ENCODE measurements around the gene CSN1S1.
"Not testable (repeated sequence)": the region's sequence is repeated elsewhere in the genome, so short reads cannot be mapped to it uniquely, and the experiment has no call there.

Gene CSN1S1

DNA sequence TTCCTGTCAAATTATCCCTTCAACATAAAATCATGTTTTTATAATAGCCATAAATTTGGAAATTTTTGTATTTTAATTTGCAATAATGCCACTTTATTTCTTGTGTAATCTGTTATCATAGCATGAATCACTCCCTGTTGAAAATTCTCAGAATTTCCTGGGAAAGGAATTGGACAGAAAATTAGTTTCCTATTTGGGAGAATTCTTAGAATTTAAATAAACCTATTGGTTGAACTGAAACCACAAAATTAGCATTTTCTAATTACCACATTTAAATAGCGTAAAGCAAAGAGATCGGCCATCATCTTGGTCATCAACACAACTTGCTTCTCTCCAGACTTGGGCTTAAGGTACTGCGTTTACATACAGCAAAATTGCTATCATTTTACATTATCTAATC, at the start of gene CSN1S1:
Gene CSN1S1, plus strand, starts transcription at position 301 of the 400 bp plus-strand sequence. CDS start 1,488 bp downstream, outside the sequence.
- DNase-seq (ENCODE audit: low spot score): no peak

- peak; percentile 5 for DNase-seq (ENCODE audit: low spot score)
These were observed 49.6 kb upstream of the CSN1S1 start for GRCh38 chr4:69881173-69881773.

DNA sequence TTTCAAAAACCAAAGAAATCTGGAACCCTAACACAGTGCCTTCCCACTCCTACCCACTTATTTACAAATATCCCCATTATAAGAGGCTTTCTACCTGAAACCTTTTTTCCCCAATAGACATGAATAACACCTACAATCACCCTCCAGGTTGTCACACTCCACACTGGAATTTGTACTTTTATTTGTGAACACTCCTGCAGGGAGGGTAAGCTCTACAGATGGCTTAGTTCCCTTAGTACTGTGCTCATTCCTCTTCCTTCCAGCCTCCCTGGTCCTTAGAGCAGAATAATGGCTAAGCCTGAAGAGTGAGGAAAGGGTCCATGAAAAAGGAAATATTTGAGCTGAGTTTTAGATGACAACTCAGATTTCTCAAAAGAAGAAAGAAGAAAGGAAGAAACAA, 48.7 kb upstream of the CSN1S1 start:
- DNase-seq (ENCODE audit: low spot score): no peak

DNA sequence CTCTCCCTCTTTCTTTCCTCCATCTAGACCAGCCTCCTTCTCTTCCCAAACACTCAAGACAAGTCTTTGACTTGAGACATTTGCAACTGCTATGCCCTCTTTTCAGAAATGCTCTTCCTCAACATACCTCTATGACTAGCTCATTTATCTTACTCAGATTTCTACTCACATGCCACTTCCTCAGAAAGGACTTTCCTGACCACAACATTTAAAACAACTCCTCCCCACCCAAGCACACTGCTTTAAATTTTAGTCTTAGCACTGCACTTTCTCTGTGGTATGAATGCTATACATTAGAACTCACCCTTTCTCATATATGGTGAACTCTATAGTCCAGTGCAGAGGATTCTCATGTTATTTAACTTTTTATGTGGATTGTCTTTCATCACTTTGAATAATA, 42.5 kb upstream of the CSN1S1 start:
- DNase-seq (ENCODE audit: low spot score): no peak

GRCh38 chr4:69894186-69894585, 36.7 kb upstream of the CSN1S1 start:
- DNase-seq (ENCODE audit: low spot score): no peak

- DNase-seq (ENCODE audit: low spot score): no peak
These were observed 36.1 kb upstream of the CSN1S1 start for GRCh38 chr4:69894721-69895120.

DNA sequence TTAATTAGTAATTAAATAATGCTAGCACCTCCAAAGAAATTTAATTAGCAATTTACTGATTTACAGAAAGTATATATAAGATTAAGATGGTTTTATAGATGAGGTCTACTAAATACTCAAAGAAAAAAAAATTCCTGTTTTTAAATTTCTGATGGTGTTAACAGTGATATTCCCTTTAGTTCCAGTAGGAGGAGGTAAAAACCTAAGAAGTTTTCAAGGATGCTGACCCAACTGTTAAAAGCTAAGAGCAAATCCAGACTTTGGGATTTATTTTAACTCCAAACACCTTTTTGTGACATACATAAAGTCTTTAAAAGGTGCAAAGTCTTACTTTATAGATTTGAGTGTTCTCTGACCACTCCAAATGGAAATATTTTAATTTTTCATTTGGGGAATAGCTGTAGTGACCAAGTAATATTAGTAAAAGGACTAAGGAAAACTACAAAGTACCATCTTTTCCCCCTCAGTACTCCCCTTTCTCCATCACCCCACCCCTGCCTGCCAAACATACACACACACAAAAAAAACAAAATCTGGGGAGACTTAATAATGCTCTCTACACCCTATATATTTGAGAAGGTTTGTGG, 34.2 kb upstream of the CSN1S1 start:
- no peak for DNase-seq (ENCODE audit: low spot score)

GRCh38 chr4:69907151-69907550, 23.7 kb upstream of the CSN1S1 start:
- DNase-seq (ENCODE audit: low spot score): no peak

DNA sequence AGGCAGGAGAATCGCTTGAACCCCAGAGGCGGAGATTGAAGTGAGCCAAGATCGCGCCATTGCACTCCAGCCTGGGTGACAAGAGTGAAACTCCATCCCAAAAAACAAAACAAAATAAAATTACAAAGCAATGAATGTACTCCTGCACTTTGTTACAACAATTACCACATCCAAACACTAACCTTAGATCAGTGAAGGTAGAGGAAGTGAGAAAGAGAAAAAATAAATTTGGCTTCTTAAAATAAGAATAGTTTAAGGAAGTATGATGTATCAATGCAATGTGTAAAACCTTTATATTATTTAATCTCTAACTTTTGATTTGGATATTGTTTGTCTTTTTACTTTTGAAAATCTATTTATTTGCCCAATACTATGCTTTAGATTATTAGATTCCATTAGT, 21.7 kb upstream of the CSN1S1 start:
- no peak for DNase-seq (ENCODE audit: low spot score)

GRCh38 chr4:69910016-69910782, 20.7 kb upstream of the CSN1S1 start:
- DNase-seq (ENCODE audit: low spot score): no peak

DNA sequence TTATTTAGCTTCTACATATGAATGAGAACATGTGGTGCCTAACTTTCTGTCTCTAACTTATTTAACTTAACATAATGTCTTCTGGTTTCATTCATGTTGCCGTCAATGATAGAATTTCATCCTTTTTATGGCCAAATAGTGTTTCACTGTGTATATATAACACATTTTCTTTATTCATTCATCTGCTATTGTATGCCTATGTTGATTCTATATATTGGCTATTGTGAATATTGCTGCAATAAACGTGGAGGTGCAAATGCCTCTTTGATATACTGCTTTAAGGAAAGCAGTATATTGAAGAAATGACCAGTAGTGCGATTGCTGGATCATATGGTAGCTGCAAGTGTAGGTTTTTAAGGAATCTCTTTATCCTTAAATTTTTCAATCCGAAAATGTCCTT, 10.0 kb upstream of the CSN1S1 start:
- no peak for DNase-seq (ENCODE audit: low spot score)

- DNase-seq (ENCODE audit: low spot score): not testable (repeated sequence)
These were observed 7.0 kb upstream of the CSN1S1 start for GRCh38 chr4:69923782-69924410.

- no peak for DNase-seq (ENCODE audit: low spot score)
These were observed 3.3 kb downstream of the CSN1S1 start for GRCh38 chr4:69934150-69934549.

DNA sequence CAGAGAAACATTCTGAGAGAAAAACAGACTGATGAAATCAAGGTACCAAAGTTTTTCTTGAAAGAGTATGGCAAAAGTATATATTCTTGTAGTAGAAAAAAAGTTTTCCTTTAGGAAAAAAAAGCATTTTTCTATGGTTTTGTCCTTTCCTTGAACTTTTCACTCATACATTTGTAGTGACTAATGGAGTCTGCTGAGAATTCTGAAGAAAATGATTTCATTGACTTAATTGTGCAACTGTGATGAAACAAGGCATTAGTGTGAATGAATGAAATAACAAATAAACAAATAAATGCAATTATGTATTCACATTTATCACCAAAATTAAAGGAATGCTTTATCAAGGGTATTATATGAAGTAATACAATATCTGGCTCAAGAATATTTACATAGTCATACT, 5.7 kb downstream of the CSN1S1 start:
- DNase-seq (ENCODE audit: low spot score): no peak

GRCh38 chr4:69951602-69952001, 20.7 kb downstream of the CSN1S1 start:
- no peak for DNase-seq (ENCODE audit: low spot score)

DNA sequence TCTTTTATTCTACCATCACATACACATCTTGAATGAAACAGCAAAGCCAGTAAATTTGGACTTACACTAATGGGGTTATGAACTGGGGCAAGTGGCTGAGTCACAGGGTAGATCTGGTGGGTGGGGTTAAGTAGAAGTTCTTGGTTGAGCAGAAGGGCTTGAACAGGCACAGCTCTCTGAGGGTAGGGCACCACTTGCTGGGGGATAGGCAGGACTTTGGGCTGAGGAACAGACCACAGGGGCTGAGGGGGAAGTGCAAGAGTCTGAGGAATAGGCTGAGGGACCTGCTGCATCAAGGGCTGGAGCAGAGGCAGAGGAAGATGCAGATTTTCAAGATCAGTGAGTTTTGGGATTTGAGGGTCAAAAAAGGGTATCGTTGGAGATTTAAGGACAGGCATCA, 26.3 kb downstream of the CSN1S1 start:
- no peak for DNase-seq (ENCODE audit: low spot score)

DNA sequence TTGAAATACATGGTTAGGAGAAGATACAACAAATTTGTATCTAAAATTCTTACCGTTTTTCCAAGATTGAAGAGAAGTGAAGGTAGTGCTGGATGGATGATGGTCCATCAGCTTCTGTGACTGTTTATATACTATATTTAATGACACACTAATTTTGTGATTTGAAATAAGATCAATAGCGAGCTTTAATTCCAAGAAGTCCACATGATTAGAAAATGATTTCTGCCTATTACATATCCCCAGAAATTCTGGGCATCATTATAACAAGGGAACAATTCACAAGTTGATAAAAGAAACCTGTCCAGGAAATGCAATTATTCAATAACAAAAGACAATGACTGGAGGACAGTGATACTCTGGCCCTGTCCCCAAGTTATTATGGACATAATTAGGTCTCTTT, 34.8 kb downstream of the CSN1S1 start, which contains the start of gene CSN2:
Gene CSN2, minus strand, starts transcription at position 101 of the 400 bp plus-strand sequence. CDS start 4,733 bp downstream, outside the sequence.
- no peak for DNase-seq (ENCODE audit: low spot score)

DNA sequence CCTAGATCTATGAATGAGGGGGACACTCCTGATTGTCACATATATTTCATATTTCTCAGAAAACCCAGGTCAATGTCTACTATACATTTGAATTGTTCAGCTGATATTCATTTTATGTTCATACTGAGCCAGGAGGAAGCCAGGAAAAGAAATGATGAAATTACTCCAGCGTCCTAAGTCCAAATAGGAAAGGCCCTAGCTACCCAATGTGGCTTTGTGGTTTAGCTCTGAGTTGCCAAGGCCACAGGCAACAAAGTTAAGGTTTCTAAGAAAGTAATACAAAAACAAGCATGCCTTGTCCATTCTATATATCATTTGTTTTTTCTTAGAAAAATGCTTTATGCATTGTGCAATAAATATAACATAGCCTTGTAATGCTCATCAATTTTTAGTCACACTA, 39.2 kb downstream of the CSN1S1 start:
- DNase-seq (ENCODE audit: low spot score): no peak

DNA sequence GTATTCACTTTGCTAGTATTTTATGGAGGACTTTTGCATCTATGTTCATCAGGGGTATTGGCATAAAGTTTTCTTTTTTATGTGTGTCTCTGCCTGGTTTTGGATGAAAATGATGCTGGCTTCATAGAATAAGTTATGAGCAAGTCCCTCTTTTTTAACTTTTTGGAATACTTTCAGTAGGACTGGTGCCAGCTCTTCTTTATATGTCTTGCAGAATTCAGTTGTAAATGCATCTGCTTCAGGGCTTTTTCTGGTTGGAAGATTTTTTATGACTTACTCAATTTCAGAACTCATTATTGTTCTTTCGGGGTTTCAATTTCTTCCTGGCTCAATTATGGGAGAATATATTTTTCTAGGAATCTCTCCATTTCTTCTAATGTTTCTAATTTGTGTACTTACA, 43.8 kb downstream of the CSN1S1 start:
- DNase-seq (ENCODE audit: low spot score): no peak

DNA sequence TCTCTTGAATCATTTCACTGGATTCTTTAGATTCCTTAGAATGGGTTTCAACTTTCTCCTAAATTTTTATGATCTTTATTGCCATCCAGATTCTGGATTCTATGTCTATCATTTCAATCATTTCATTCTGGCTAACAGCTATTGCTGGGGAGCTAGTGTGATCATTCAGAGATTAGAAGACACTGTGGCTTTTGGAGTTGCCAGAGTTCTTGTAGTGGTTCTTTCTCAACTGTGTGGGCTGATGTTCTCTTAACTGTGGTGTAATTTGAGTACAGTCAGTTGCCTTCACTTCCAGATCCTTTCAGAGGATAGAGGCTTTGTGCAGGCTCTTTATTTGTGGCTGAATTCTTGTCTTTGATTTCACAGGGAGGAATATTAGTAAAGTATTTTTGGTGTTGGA, 46.7 kb downstream of the CSN1S1 start:
- no peak for DNase-seq (ENCODE audit: low spot score)

DNA sequence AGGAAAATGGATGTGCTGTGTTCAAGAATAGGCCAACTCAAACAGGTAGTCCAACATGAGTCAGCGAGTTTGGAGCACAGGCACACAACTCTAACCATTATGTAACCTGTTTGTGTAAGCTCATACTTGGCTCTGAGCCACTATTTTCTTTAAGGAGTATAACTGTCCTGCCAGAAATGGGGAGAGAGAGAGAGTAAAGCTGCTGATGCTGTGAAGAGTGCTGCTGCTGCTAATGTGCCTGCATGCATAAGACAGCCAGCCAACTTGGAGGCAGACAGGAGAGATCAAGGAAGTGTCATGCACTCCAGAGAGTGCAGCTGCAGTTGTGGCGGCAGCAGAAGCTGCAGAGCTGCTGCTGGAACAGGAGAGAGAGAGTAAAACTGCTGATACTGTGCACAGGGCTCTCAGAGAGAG, 53.2 kb downstream of the CSN1S1 start:
- DNase-seq (ENCODE audit: low spot score): no peak

DNA sequence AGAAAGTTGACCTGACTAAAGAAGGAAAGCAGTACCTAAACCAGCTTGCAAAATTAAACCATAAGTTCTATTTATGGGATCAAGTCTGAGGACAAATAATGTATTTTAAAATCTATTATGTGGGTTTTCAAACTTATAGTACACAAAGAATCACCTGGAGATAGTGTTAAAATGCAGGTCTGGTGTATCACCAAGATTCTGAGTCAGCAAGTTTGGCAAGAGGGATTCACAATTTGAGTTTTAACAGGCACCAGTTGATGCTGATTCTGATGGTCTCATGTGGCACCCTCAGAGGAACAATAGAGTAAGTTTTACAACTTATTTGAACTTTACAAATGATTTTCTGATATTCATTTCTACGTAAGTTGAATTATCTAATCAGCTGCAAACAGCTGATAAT, 55.8 kb downstream of the CSN1S1 start:
- no peak for DNase-seq (ENCODE audit: low spot score)

DNA sequence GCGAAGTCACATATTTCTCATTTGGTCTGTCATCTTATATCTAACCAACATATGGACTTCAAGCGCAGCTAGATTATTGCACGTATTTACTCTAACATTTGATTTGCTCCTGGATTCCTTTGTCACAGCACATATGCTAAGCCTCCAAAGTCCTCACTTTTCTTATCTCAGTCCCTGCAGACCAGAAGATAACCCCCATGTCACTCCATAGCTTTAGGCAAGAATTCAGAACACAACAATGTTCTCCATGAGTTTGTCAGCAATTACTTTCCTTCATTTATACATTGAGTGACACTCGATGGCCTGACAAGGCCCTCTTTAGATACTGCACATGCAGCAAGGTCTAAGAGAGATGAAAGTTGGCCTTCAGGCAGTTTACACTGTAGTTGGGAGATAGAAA, 60.1 kb downstream of the CSN1S1 start:
- DNase-seq (ENCODE audit: low spot score): no peak

Data from germinal center (tissue), 1 donor.